ENCODE results near the gene SLC18A2. TPM values are rescaled to one million over a fixed set of nuclear protein-coding genes. Genes with fewer than 3 reads are reported as not detected.

SLC18A2 gene
- total and polyA plus RNA-seq, 2 of the 8 experiments (the other 6 are each of a cell fraction or from before 2014, with no cell fraction given), result 6.5 to 7.0 TPM

DNA sequence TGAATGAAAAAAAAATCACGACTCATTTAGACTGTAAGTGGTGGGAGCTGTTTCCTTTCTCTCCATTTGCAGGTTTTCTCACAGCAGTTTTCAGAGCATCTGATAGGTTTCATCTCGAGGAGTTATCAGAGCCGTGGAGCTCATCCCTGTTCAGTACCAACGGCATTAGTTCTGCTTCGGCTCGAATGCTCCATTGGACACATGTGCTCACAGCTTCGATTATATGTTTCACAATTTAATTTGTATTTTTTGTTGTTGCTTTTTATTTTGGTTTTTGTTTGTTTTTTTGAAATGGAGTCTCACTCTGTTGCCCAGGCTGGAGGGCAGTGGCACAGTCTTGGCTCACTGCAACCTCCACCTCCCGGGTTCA, 1.5 kb downstream of the SLC18A2 start (continued):
- no peak for TF ChIP-seq RNF2 (IDR thresholded peaks at IDR 0.05; ENCODE audit: borderline replicate concordance, low read depth, low read length, missing control alignments, poor library complexity, severe bottlenecking)
- TF ChIP-seq CBX8 (IDR thresholded peaks at IDR 0.05; ENCODE audit: borderline replicate concordance, low read depth, low read length), result no peak
